HepG2 (cell line): ENCODE results near the gene DPAGT1. TPM values are rescaled to one million over a fixed set of nuclear protein-coding genes. Genes with fewer than 3 reads are reported as not detected.

ENCODE experiments used
- ELF3 ChIP-seq: IDR thresholded peaks from 2 replicates; pipeline ENCODE4 v1.6.1; 2016; ENCODE audit warnings: missing genetic modification reagents, missing compliant biosample characterization
- ELF4 ChIP-seq: sonication (generic); formaldehyde crosslinking; IDR thresholded peaks from 2 replicates; pipeline ENCODE4 v1.5.0; 2020; ENCODE audit warnings: missing genetic modification reagents, mild to moderate bottlenecking, moderate library complexity, borderline replicate concordance
- FOXK1 ChIP-seq: sonication (generic); formaldehyde crosslinking; IDR thresholded peaks from 2 replicates; pipeline ENCODE4 v1.4.0; 2020; ENCODE audit warnings: low read depth, missing genetic modification reagents, borderline replicate concordance
- HDAC6 ChIP-seq: fragments of 200-600 bp; sonication (generic); IDR thresholded peaks from 2 replicates; pipeline ENCODE4 v1.7.0; 2017; ENCODE audit warnings: mild to moderate bottlenecking, antibody characterized with exemption, low read length, low read depth
- KDM5A ChIP-seq: fragments of 200-600 bp; sonication (generic); IDR thresholded peaks from 2 replicates; pipeline ENCODE4 v1.7.0; 2018; ENCODE audit warnings: antibody characterized with exemption, mild to moderate bottlenecking, low read length, borderline replicate concordance
- MAF1 ChIP-seq: sonication (generic); formaldehyde crosslinking; IDR thresholded peaks from 2 replicates; pipeline ENCODE4 v1.5.0; 2020; ENCODE audit warnings: missing genetic modification reagents, borderline replicate concordance
- MTA1 ChIP-seq: sonication (generic); formaldehyde crosslinking; IDR thresholded peaks from 2 replicates; pipeline ENCODE4 v1.4.0; 2020; ENCODE audit warnings: missing genetic modification reagents, mild to moderate bottlenecking, borderline replicate concordance
- NR1H2 ChIP-seq: sonication (generic); formaldehyde crosslinking; IDR thresholded peaks from 2 replicates; pipeline ENCODE4 v1.8.1; 2022; ENCODE audit warnings: low read depth, missing genetic modification reagents, borderline replicate concordance
- NR2F2 ChIP-seq: IDR thresholded peaks from 2 replicates; pipeline ENCODE4 v1.6.1; 2012; ENCODE audit warnings: low read depth, inconsistent platforms, borderline replicate concordance
- RBM22 ChIP-seq: fragments of 200-400 bp; formaldehyde crosslinking; optimal IDR thresholded peaks from 2 replicates; pipeline ENCODE3; 2017; ENCODE audit warnings: mild to moderate bottlenecking, low read length, moderate library complexity
- SRY ChIP-seq: sonication (generic); formaldehyde crosslinking; IDR thresholded peaks from 2 replicates; pipeline ENCODE4 v1.8.0; 2022; ENCODE audit warnings: mild to moderate bottlenecking, missing genetic modification reagents
- SYNCRIP ChIP-seq: fragments of 200-400 bp; formaldehyde crosslinking; IDR thresholded peaks from 2 replicates; pipeline ENCODE4 v1.6.1; 2018; ENCODE audit warnings: mild to moderate bottlenecking, low read depth, low read length; ENCODE audit not compliant: insufficient read depth
- ZFX ChIP-seq: sonication (generic); formaldehyde crosslinking; IDR thresholded peaks from 2 replicates; pipeline ENCODE4 v1.4.0; 2020; ENCODE audit warnings: mild to moderate bottlenecking, low read depth, missing genetic modification reagents, moderate library complexity
- ZNF296 ChIP-seq: sonication (generic); formaldehyde crosslinking; conservative IDR thresholded peaks from 2 replicates; pipeline ENCODE4 v1.5.0; 2020; ENCODE audit warnings: mild to moderate bottlenecking, missing genetic modification reagents
- ZNF552 ChIP-seq: sonication (generic); formaldehyde crosslinking; IDR thresholded peaks from 2 replicates; pipeline ENCODE4 v1.9.0; 2022; ENCODE audit warnings: missing genetic modification reagents, mild to moderate bottlenecking, borderline replicate concordance
- ZNF672 ChIP-seq: sonication (generic); formaldehyde crosslinking; IDR thresholded peaks from 2 replicates; pipeline ENCODE4 v1.8.1; 2022; ENCODE audit warnings: missing genetic modification reagents
- ZNF766 ChIP-seq: sonication (generic); formaldehyde crosslinking; IDR thresholded peaks from 2 replicates; pipeline ENCODE4 v1.5.0; 2020; ENCODE audit warnings: missing genetic modification reagents, borderline replicate concordance
- polyA plus RNA-seq, 8 experiments: library from polyadenylated mRNA; depleted of rRNA in 3 of 8; stranded (reverse) in 7 of 8; unstranded in 1 of 8; fragments of >200 nt; fragmentation: Illumina TruSeq in 4 of 8; extraction: Trizol in 4 of 8; gene quantifications; 2 replicates each; pipeline versions ENCODE4 v1.2.1 to v1.2.3, GENCODE V29; 2011 to 2016; ENCODE audit warnings: low read depth in 4 of 8, missing spikeins in 1 of 8, mixed read lengths in 1 of 8; ENCODE audit not compliant: insufficient read depth in 1 of 8
- total RNA-seq, 5 experiments: library from RNA; depleted of rRNA; stranded (reverse); fragments of >200 nt; fragmentation: Illumina TruSeq; extraction: Trizol; gene quantifications; 2 replicates each; pipeline ENCODE4 v1.2.3, GENCODE V29; 2016; ENCODE audit warnings: low read depth in 1 of 5
- TF ChIP-seq, protein P1 (sequence below): sonication (generic); formaldehyde crosslinking; IDR thresholded peaks from 2 replicates; pipeline ENCODE4 v1.5.0; 2020; ENCODE audit warnings: missing genetic modification reagents
- TF ChIP-seq, protein P2 (sequence below): fragments of 450-650 bp; IDR thresholded peaks from 2 replicates; pipeline ENCODE4 v1.6.1; 2017; ENCODE audit warnings: mild to moderate bottlenecking
- TF ChIP-seq, protein P3 (sequence below): IDR thresholded peaks from 2 replicates; pipeline ENCODE4 v1.6.1; 2016; ENCODE audit warnings: mild to moderate bottlenecking, missing biosample characterization, missing genetic modification reagents
- TF ChIP-seq, protein P4 (sequence below): sonication (generic); formaldehyde crosslinking; IDR thresholded peaks from 2 replicates; pipeline ENCODE4 v1.4.0; 2020; ENCODE audit warnings: missing genetic modification reagents

Gene DPAGT1
- total and polyA plus RNA-seq, 2 of the 13 experiments (the other 11 are each of a cell fraction or from before 2014, with no cell fraction given), result 37.6 to 70.7 TPM

DNA sequence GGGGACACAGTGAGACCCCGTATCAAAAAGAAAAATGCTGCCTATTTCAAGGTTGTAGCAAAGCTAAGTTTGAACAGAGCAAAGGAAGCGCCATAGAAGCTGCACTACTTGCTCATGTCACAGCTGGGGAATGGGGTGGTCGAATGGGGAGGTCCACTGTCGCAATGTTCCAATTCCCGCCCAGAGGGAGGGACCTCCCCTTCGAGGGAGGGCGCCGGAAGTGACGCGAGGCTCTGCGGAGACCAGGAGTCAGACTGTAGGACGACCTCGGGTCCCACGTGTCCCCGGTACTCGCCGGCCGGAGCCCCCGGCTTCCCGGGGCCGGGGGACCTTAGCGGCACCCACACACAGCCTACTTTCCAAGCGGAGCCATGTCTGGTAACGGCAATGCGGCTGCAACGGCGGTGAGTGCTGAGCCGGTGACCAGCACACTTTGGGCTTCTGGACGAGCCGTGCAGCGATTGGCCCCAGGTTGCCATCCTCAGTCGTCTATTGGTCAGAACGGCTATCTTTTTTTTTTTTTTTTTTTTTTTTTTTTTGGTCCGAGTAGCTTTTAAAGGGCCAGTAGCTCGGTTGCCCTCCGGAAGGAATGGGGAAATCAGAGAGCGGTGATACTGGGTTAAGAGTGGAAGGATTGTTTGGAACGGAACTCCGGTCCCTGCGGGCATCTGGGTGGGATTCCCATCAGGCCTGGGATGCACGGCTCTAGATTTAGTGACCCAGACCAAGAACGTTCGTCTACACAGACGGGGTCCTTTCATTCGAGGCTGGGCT is 16.8 kb downstream of the DPAGT1 start, which contains the start of gene HMBS (continued):
- TF ChIP-seq, protein P1, sequence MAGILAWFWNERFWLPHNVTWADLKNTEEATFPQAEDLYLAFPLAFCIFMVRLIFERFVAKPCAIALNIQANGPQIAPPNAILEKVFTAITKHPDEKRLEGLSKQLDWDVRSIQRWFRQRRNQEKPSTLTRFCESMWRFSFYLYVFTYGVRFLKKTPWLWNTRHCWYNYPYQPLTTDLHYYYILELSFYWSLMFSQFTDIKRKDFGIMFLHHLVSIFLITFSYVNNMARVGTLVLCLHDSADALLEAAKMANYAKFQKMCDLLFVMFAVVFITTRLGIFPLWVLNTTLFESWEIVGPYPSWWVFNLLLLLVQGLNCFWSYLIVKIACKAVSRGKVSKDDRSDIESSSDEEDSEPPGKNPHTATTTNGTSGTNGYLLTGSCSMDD, result no peak
- TF ChIP-seq RBM22, result peak; percentile 68
- peak; percentile 33; the same call in 1 of the 2 replicates for TF ChIP-seq NR2F2
- no peak; the same call in 1 of the 2 replicates for TF ChIP-seq SRY (CRISPR knock-in tag)
- no peak; the same call in 1 of the 2 replicates for TF ChIP-seq ELF3 (CRISPR knock-in tag)
- no peak for TF ChIP-seq MAF1 (CRISPR knock-in tag)
- TF ChIP-seq, protein P2, sequence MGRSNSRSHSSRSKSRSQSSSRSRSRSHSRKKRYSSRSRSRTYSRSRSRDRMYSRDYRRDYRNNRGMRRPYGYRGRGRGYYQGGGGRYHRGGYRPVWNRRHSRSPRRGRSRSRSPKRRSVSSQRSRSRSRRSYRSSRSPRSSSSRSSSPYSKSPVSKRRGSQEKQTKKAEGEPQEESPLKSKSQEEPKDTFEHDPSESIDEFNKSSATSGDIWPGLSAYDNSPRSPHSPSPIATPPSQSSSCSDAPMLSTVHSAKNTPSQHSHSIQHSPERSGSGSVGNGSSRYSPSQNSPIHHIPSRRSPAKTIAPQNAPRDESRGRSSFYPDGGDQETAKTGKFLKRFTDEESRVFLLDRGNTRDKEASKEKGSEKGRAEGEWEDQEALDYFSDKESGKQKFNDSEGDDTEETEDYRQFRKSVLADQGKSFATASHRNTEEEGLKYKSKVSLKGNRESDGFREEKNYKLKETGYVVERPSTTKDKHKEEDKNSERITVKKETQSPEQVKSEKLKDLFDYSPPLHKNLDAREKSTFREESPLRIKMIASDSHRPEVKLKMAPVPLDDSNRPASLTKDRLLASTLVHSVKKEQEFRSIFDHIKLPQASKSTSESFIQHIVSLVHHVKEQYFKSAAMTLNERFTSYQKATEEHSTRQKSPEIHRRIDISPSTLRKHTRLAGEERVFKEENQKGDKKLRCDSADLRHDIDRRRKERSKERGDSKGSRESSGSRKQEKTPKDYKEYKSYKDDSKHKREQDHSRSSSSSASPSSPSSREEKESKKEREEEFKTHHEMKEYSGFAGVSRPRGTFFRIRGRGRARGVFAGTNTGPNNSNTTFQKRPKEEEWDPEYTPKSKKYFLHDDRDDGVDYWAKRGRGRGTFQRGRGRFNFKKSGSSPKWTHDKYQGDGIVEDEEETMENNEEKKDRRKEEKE, result no peak
- peak; percentile 51 for TF ChIP-seq ZFX (CRISPR knock-in tag)
- TF ChIP-seq ZNF552 (CRISPR knock-in tag), result 0 out of 2 replicates have a peak, but pooled peaks have one; percentile 49
- TF ChIP-seq, protein P3, sequence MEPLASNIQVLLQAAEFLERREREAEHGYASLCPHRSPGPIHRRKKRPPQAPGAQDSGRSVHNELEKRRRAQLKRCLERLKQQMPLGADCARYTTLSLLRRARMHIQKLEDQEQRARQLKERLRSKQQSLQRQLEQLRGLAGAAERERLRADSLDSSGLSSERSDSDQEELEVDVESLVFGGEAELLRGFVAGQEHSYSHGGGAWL, result peak; percentile 83
- TF ChIP-seq MTA1 (CRISPR knock-in tag), result peak; percentile 83; the same call in 1 of the 2 replicates
- TF ChIP-seq ELF4 (CRISPR knock-in tag), result no peak
- TF ChIP-seq ZNF672 (CRISPR knock-in tag), result no peak
- TF ChIP-seq ZNF766 (CRISPR knock-in tag), result no peak; the same call in 1 of the 2 replicates
- no peak for TF ChIP-seq ZNF296 (CRISPR knock-in tag)
- TF ChIP-seq HDAC6, result no peak
- no peak for TF ChIP-seq SYNCRIP
- peak; percentile 90 for TF ChIP-seq KDM5A
- TF ChIP-seq, protein P4, sequence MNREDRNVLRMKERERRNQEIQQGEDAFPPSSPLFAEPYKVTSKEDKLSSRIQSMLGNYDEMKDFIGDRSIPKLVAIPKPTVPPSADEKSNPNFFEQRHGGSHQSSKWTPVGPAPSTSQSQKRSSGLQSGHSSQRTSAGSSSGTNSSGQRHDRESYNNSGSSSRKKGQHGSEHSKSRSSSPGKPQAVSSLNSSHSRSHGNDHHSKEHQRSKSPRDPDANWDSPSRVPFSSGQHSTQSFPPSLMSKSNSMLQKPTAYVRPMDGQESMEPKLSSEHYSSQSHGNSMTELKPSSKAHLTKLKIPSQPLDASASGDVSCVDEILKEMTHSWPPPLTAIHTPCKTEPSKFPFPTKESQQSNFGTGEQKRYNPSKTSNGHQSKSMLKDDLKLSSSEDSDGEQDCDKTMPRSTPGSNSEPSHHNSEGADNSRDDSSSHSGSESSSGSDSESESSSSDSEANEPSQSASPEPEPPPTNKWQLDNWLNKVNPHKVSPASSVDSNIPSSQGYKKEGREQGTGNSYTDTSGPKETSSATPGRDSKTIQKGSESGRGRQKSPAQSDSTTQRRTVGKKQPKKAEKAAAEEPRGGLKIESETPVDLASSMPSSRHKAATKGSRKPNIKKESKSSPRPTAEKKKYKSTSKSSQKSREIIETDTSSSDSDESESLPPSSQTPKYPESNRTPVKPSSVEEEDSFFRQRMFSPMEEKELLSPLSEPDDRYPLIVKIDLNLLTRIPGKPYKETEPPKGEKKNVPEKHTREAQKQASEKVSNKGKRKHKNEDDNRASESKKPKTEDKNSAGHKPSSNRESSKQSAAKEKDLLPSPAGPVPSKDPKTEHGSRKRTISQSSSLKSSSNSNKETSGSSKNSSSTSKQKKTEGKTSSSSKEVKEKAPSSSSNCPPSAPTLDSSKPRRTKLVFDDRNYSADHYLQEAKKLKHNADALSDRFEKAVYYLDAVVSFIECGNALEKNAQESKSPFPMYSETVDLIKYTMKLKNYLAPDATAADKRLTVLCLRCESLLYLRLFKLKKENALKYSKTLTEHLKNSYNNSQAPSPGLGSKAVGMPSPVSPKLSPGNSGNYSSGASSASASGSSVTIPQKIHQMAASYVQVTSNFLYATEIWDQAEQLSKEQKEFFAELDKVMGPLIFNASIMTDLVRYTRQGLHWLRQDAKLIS (CRISPR knock-in tag), result 0 out of 2 replicates have a peak, but pooled peaks have one; percentile 34
- no peak for TF ChIP-seq NR1H2
- TF ChIP-seq FOXK1 (CRISPR knock-in tag), result no peak
